Liver (tissue), 9 donors: Measurements from ENCODE around the gene MAPKAP1. TPM values are rescaled to one million over a fixed set of nuclear protein-coding genes. Genes with fewer than 3 reads are reported as not detected.
A peak's percentile ranks its signal among the peaks of the same experiment; 100 is the strongest.

Source experiments
- DNase-seq: peaks from one replicate; pipeline ENCODE4 v3.0.0-alpha.2; 2017; ENCODE audit warnings: low spot score
- H3K27ac ChIP-seq, 2 donors: one replicate each; pipeline ENCODE4 v1.7.0; 2013; ENCODE audit warnings: inconsistent platforms in 2 of 2, low read length in 2 of 2, control low read depth in 1 of 2, low read depth in 1 of 2, mild to moderate bottlenecking in 1 of 2
- H3K27me3 ChIP-seq, 4 donors: one replicate each; pipeline versions ENCODE4 v1.6.1 to v1.7.0; 2013; ENCODE audit warnings: low read length in 3 of 4, inconsistent platforms in 1 of 4, mild to moderate bottlenecking in 1 of 4, moderate library complexity in 1 of 4; ENCODE audit not compliant: control insufficient read depth in 4 of 4, insufficient read depth in 4 of 4
- H3K36me3 ChIP-seq, 4 donors: one replicate each; pipeline versions ENCODE4 v1.6.1 to v1.7.0; 2013; ENCODE audit warnings: low read length in 3 of 4, mild to moderate bottlenecking in 3 of 4, low read depth in 1 of 4, moderate library complexity in 1 of 4; ENCODE audit not compliant: control insufficient read depth in 4 of 4, insufficient read depth in 3 of 4
- H3K4me1 ChIP-seq, 4 donors: one replicate each; pipeline versions ENCODE4 v1.6.1 to v1.7.0; 2013; ENCODE audit warnings: low read length in 3 of 4, mild to moderate bottlenecking in 3 of 4, moderate library complexity in 1 of 4; ENCODE audit not compliant: control insufficient read depth in 4 of 4, insufficient read depth in 4 of 4
- H3K4me3 ChIP-seq, 3 donors: one replicate each; pipeline versions ENCODE4 v1.6.1 to v1.7.0; 2013; ENCODE audit warnings: low read length in 3 of 3, control low read depth in 1 of 3, low read depth in 1 of 3, mild to moderate bottlenecking in 1 of 3
- H3K9ac ChIP-seq, 2 donors: one replicate each; pipeline ENCODE4 v1.7.0; 2013; ENCODE audit warnings: low read length in 2 of 2, mild to moderate bottlenecking in 2 of 2, moderate library complexity in 2 of 2, control low read depth in 1 of 2, low read depth in 1 of 2
- H3K9me3 ChIP-seq, 4 donors: one replicate each; pipeline versions ENCODE4 v1.6.1 to v1.7.0; 2013; ENCODE audit warnings: low read length in 3 of 4; ENCODE audit not compliant: control insufficient read depth in 4 of 4
- EGR1 ChIP-seq, 2 donors: IDR thresholded peaks; 2 replicates each; pipeline ENCODE4 v1.6.1; 2016 to 2018; ENCODE audit warnings: antibody characterized with exemption in 2 of 2, low read depth in 2 of 2
- FOXA1 ChIP-seq: IDR thresholded peaks from 2 replicates; pipeline ENCODE4 v1.6.1; 2016; ENCODE audit warnings: antibody characterized with exemption
- FOXA2 ChIP-seq: IDR thresholded peaks from 2 replicates; pipeline ENCODE4 v1.6.1; 2016; ENCODE audit warnings: antibody characterized with exemption
- GABPA ChIP-seq, 2 donors: IDR thresholded peaks in 1 of 2; conservative IDR thresholded peaks in 1 of 2; 2 replicates each; pipeline ENCODE4 v1.6.1; 2016; ENCODE audit warnings: antibody characterized with exemption in 2 of 2, mild to moderate bottlenecking in 1 of 2, moderate library complexity in 1 of 2
- HNF4A ChIP-seq, 2 donors: conservative IDR thresholded peaks; 2 replicates each; pipeline ENCODE4 v1.6.1; 2016; ENCODE audit warnings: antibody characterized with exemption in 2 of 2, mild to moderate bottlenecking in 2 of 2
- HNF4G ChIP-seq: IDR thresholded peaks from 2 replicates; pipeline ENCODE4 v1.6.1; 2016; ENCODE audit warnings: antibody characterized with exemption
- RAD21 ChIP-seq, 2 donors: IDR thresholded peaks; 2 replicates each; pipeline ENCODE4 v1.6.1; 2016; ENCODE audit warnings: antibody characterized with exemption in 2 of 2, mild to moderate bottlenecking in 2 of 2
- RXRA ChIP-seq, 2 donors: IDR thresholded peaks; 2 replicates each; pipeline ENCODE4 v1.6.1; 2017 to 2018; ENCODE audit warnings: antibody characterized with exemption in 2 of 2, mild to moderate bottlenecking in 1 of 2
- SP1 ChIP-seq: IDR thresholded peaks from 2 replicates; pipeline ENCODE4 v1.6.1; 2018; ENCODE audit warnings: antibody characterized with exemption, mild to moderate bottlenecking
- TAF1 ChIP-seq: conservative IDR thresholded peaks from 2 replicates; pipeline ENCODE4 v1.6.1; 2016; ENCODE audit warnings: antibody characterized with exemption, mild to moderate bottlenecking
- YY1 ChIP-seq: IDR thresholded peaks from 2 replicates; pipeline ENCODE4 v1.6.1; 2016; ENCODE audit warnings: antibody characterized with exemption, mild to moderate bottlenecking
- WGBS: extraction: QIAGEN DNeasy Blood & Tissue Kit; methylation state at CpG from one replicate; pipeline ENCODE4 v1.1.7; 2013; 5-methylcytosine and 5-hydroxymethylcytosine counted together
- polyA plus RNA-seq, 2 donors: library from polyadenylated mRNA; stranded (reverse) in 1 of 2; unstranded in 1 of 2; fragments of 200-250 nt in 1 of 2; fragments of >200 nt in 1 of 2; fragmentation: Nextera tagmentation in 1 of 2; extraction: Ambion mirVana in 1 of 2; gene quantifications; one replicate each; pipeline versions ENCODE4 v1.2.1 to v1.2.3, GENCODE V29; 2013 to 2015
- total RNA-seq, 2 donors: library from RNA; depleted of rRNA; stranded (reverse); fragments of >200 nt; gene quantifications; one replicate each; pipeline ENCODE4 v1.2.3, GENCODE V29; 2014
- TF ChIP-seq, protein P1 (sequence below): IDR thresholded peaks from 2 replicates; pipeline ENCODE4 v1.6.1; 2016; ENCODE audit warnings: antibody characterized with exemption
- TF ChIP-seq, protein P2 (sequence below): IDR thresholded peaks from 2 replicates; pipeline ENCODE4 v1.6.1; 2016; ENCODE audit warnings: antibody characterized with exemption
- TF ChIP-seq, protein P3 (sequence below): fragments of 150-350 bp; IDR thresholded peaks from 2 replicates; pipeline ENCODE4 v1.5.1; 2017; ENCODE audit warnings: improper control_type of control experiment, low read depth, low read length; ENCODE audit not compliant: missing input control
- TF ChIP-seq, protein P4 (sequence below): IDR thresholded peaks from 2 replicates; pipeline ENCODE4 v1.6.1; 2016; ENCODE audit warnings: antibody characterized with exemption, mild to moderate bottlenecking
- donor health status: healthy.
- donor health status: healthy.
- donor health status: healthy.
- donor health status: healthy.
- donor health status: healthy.

MAPKAP1 gene
- total and polyA plus RNA-seq, 4 donors = 23.6 to 55.9 (median 32.7) TPM

DNA sequence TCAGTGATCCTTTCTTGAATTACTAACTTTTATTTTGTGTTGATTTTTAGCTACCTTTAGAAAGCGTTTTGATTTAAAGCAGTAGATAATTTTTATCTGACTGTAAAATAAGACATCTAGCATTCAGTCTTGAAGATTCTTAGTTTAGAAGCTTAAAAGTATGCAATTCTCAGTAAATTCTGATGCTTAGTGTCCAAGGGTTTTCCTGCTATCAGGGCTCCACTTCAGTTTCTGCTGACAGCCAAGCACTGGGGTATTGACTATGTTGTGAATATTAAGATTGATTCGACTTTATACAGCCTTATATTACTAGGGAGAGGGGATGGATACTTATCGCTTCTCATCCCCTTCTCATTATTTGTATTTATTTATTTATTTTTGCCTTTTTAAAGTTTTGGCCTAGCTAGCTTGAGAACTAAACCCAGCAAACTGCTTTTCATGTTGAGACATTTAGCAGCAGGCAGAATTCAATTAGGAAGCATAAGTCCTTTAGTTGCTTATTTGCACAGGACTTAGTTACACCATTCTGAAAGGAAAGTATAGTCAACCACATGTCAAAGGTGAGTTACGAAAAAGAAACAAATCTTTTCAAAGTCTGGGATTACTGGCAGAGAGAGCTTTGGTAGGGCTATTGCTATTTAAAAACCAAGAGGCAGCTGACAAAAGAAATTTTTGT, 43.1 kb upstream of the MAPKAP1 start (continued):
- TF ChIP-seq RXRA (IDR thresholded peaks at IDR 0.05) = peak in 1 of 2 donors; percentile 21
- TF ChIP-seq FOXA2 = no peak
- no peak for TF ChIP-seq FOXA1
- peak; percentile 50 for TF ChIP-seq SP1
- no peak for TF ChIP-seq YY1
- peak; percentile 22 to 47 for TF ChIP-seq HNF4A (conservative IDR thresholded peaks at IDR 0.05)
- peak; percentile 27 for TF ChIP-seq TAF1
- TF ChIP-seq, protein P1, sequence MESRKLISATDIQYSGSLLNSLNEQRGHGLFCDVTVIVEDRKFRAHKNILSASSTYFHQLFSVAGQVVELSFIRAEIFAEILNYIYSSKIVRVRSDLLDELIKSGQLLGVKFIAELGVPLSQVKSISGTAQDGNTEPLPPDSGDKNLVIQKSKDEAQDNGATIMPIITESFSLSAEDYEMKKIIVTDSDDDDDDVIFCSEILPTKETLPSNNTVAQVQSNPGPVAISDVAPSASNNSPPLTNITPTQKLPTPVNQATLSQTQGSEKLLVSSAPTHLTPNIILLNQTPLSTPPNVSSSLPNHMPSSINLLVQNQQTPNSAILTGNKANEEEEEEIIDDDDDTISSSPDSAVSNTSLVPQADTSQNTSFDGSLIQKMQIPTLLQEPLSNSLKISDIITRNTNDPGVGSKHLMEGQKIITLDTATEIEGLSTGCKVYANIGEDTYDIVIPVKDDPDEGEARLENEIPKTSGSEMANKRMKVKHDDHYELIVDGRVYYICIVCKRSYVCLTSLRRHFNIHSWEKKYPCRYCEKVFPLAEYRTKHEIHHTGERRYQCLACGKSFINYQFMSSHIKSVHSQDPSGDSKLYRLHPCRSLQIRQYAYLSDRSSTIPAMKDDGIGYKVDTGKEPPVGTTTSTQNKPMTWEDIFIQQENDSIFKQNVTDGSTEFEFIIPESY = no peak
- no peak for TF ChIP-seq GABPA (IDR thresholded peaks at IDR 0.05 in 1 of 2, conservative IDR thresholded peaks at IDR 0.05 in 1 of 2)
- TF ChIP-seq, protein P2, sequence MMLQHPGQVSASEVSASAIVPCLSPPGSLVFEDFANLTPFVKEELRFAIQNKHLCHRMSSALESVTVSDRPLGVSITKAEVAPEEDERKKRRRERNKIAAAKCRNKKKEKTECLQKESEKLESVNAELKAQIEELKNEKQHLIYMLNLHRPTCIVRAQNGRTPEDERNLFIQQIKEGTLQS = no peak

DNA sequence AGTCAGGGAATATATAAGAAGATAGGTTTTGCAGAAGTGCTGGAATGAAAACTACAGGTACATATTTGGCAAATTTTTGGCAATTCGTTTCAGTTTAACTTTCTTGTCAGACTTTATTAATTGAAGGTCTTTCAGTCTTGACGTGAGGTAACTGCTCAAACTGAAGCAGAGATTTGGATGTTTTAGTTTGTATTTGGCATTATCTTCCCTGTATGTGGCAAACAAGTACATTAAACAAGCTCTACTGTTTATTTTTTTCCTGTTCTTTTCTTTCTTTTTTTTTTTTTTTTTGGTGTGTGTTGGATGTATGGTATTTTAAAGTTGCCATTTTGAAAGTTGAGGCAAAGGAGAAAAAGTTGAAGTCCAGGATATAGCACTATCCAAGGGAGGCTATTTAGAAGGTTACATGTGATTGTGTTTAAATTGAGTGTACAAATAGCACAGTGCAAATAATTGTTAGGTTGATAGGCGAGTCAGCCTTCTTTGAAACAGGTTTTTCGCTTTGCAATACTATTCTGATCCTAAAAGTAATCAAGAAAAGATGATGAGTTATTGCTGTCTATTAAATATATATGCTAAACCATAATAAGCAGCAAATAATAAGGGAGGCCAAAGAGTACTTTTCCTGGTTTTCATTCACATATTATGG, 42.4 kb upstream of the MAPKAP1 start:
- Histone ChIP-seq H3K27ac (peak overlapping the region in 1 of 2 donors; percentile 20), H3K9me3 (no peaks in the 10 kb centered on the region), H3K4me1 (peaks cover 0 to 34% (median 27%) of the 10 kb centered on the region in 4 donors), H3K27me3 (no peaks in the 10 kb centered on the region), H3K9ac (peak overlapping the region; percentile 69 to 81), H3K4me3 (no peak overlapping the region), H3K36me3 (no peaks in the 10 kb centered on the region)
- DNase-seq = no peak
- 63% methylated on average over 4 of the region's 4 CpGs for WGBS
- TF ChIP-seq HNF4A (conservative IDR thresholded peaks at IDR 0.05) (no peak), FOXA1 (no peak), HNF4G (no peak), RXRA (IDR thresholded peaks at IDR 0.05) (no peak), RAD21 (IDR thresholded peaks at IDR 0.05) (no peak), FOXA2 (no peak), EGR1 (IDR thresholded peaks at IDR 0.05; ENCODE audit: low read depth in 2 of 2) (no peak), YY1 (no peak), SP1 (no peak)
- TF ChIP-seq, protein P1 = no peak
- TF ChIP-seq, protein P3, sequence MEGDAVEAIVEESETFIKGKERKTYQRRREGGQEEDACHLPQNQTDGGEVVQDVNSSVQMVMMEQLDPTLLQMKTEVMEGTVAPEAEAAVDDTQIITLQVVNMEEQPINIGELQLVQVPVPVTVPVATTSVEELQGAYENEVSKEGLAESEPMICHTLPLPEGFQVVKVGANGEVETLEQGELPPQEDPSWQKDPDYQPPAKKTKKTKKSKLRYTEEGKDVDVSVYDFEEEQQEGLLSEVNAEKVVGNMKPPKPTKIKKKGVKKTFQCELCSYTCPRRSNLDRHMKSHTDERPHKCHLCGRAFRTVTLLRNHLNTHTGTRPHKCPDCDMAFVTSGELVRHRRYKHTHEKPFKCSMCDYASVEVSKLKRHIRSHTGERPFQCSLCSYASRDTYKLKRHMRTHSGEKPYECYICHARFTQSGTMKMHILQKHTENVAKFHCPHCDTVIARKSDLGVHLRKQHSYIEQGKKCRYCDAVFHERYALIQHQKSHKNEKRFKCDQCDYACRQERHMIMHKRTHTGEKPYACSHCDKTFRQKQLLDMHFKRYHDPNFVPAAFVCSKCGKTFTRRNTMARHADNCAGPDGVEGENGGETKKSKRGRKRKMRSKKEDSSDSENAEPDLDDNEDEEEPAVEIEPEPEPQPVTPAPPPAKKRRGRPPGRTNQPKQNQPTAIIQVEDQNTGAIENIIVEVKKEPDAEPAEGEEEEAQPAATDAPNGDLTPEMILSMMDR = no peak
- TF ChIP-seq, protein P4, sequence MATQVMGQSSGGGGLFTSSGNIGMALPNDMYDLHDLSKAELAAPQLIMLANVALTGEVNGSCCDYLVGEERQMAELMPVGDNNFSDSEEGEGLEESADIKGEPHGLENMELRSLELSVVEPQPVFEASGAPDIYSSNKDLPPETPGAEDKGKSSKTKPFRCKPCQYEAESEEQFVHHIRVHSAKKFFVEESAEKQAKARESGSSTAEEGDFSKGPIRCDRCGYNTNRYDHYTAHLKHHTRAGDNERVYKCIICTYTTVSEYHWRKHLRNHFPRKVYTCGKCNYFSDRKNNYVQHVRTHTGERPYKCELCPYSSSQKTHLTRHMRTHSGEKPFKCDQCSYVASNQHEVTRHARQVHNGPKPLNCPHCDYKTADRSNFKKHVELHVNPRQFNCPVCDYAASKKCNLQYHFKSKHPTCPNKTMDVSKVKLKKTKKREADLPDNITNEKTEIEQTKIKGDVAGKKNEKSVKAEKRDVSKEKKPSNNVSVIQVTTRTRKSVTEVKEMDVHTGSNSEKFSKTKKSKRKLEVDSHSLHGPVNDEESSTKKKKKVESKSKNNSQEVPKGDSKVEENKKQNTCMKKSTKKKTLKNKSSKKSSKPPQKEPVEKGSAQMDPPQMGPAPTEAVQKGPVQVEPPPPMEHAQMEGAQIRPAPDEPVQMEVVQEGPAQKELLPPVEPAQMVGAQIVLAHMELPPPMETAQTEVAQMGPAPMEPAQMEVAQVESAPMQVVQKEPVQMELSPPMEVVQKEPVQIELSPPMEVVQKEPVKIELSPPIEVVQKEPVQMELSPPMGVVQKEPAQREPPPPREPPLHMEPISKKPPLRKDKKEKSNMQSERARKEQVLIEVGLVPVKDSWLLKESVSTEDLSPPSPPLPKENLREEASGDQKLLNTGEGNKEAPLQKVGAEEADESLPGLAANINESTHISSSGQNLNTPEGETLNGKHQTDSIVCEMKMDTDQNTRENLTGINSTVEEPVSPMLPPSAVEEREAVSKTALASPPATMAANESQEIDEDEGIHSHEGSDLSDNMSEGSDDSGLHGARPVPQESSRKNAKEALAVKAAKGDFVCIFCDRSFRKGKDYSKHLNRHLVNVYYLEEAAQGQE = no peak
